Osteocyte (in vitro differentiated cells): ENCODE data around the gene ACAN. TPM values are rescaled to one million over a fixed set of nuclear protein-coding genes. Genes with fewer than 3 reads are reported as not detected.

Source experiments
- DNase-seq: peaks from one replicate; pipeline ENCODE4 v3.0.0; 2021; ENCODE audit warnings: mixed read lengths; ENCODE audit not compliant: unreplicated experiment; ENCODE audit errors: extremely low spot score
- H3K27ac Mint-ChIP-seq: one replicate; pipeline ENCODE4 v1.8.0; 2021; ENCODE audit warnings: mild to moderate bottlenecking, mixed read lengths; ENCODE audit not compliant: unreplicated experiment
- H3K27me3 Mint-ChIP-seq: one replicate; pipeline ENCODE4 v1.8.0; 2021; ENCODE audit warnings: mixed read lengths; ENCODE audit not compliant: unreplicated experiment
- H3K36me3 Mint-ChIP-seq: one replicate; pipeline ENCODE4 v1.8.0; 2021; ENCODE audit warnings: mixed read lengths; ENCODE audit not compliant: unreplicated experiment
- H3K4me1 Mint-ChIP-seq: one replicate; pipeline ENCODE4 v1.8.0; 2021; ENCODE audit warnings: mixed read lengths; ENCODE audit not compliant: unreplicated experiment
- H3K4me3 Mint-ChIP-seq: one replicate; pipeline ENCODE4 v1.8.0; 2021; ENCODE audit warnings: mild to moderate bottlenecking, moderate library complexity, mixed read lengths; ENCODE audit not compliant: unreplicated experiment
- H3K9me3 Mint-ChIP-seq: one replicate; pipeline ENCODE4 v1.8.0; 2021; ENCODE audit warnings: mixed read lengths; ENCODE audit not compliant: unreplicated experiment
- total RNA-seq: library from RNA; stranded (reverse); gene quantifications from 2 replicates; pipeline ENCODE4 v1.2.1, GENCODE V29; 2021
- TF ChIP-seq, protein P1 (sequence below): fragments of 200-600 bp; sonication (generic); IDR thresholded peaks from 2 replicates; pipeline ENCODE4 v1.5.0; 2021; ENCODE audit warnings: antibody characterized with exemption, mild to moderate bottlenecking, moderate library complexity

ACAN gene
- total RNA-seq, 1 donor from 2014 or later = 11.6 TPM

DNA sequence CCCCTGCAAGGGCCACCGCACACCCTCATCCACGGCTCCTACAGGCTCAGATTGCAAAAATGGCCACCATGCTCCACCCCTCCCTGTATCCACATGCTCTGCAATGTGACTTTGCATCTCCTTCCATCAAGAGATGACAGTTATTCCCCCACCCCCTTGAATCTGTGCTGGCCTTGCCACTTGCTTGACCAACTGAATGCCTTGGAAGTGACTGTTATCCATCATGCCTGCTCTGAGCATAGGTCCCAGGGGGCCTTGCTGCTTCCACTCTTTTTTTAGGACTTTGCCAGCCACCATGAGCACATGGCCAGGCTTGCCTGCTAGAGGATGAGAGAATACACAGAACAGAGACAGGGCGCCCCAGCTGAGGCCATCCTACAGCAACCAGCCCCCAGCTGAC is 78.5 kb downstream of the ACAN start:
- Mint-ChIP-seq H3K9me3 (no peaks in the 10 kb centered on the region), H3K27me3 (no peaks in the 10 kb centered on the region), H3K27ac (no peak overlapping the region), H3K36me3 (peaks cover 6% of the 10 kb centered on the region), H3K4me1 (no peaks in the 10 kb centered on the region), H3K4me3 (no peak overlapping the region)
- TF ChIP-seq, protein P1, sequence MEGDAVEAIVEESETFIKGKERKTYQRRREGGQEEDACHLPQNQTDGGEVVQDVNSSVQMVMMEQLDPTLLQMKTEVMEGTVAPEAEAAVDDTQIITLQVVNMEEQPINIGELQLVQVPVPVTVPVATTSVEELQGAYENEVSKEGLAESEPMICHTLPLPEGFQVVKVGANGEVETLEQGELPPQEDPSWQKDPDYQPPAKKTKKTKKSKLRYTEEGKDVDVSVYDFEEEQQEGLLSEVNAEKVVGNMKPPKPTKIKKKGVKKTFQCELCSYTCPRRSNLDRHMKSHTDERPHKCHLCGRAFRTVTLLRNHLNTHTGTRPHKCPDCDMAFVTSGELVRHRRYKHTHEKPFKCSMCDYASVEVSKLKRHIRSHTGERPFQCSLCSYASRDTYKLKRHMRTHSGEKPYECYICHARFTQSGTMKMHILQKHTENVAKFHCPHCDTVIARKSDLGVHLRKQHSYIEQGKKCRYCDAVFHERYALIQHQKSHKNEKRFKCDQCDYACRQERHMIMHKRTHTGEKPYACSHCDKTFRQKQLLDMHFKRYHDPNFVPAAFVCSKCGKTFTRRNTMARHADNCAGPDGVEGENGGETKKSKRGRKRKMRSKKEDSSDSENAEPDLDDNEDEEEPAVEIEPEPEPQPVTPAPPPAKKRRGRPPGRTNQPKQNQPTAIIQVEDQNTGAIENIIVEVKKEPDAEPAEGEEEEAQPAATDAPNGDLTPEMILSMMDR = no peak
- DNase-seq = no peak

DNA sequence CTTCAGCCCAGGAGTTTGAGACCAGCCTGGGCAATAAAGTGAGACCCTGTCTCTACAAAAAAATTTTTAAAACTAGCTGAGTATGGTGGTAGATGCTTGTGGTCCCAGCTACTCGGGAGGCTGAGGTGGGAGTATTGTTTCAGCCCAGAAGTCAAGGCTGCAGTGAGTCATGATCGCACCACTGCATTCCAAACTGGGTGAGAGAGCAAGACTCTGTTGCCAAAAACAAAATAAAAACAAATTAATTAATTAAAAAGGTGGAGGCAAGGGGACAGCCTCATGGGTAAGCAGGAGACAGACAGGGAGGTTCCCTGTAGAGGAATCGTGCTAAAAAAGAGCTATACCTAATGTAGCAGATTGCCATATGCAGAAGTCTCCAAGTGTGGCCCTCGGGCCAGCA is 79.5 kb downstream of the ACAN start:
- Mint-ChIP-seq H3K4me3 (no peak overlapping the region), H3K27ac (no peak overlapping the region), H3K4me1 (no peaks in the 10 kb centered on the region), H3K36me3 (peaks cover 4% of the 10 kb centered on the region), H3K27me3 (no peaks in the 10 kb centered on the region), H3K9me3 (no peaks in the 10 kb centered on the region)
- DNase-seq = no peak
- TF ChIP-seq, protein P1 = no peak

DNA sequence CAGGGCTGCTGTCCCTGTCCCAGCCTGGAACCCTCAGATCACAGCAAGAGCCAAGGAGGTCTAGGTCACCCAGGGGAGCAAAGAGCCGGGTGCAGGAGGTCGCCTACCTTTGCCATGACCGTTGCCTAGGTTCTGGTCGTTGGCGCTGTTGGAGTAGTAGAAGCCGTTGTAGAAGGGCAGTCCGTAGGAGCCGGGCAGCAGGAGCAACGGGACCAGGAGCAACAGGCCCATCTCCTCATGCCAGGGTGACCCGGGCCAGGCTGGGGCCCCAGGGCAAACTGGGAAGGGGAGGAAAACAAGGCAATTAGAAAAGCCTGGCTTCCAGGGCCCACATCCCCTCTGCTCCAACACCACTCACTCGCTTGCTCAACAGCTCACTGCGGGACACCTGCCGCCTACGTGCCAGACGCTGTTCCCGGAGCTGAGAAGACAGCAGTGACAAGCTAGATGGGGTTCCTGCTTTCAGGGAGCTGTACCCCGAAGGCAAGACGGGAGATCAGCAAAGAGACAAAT is 83.9 kb downstream of the ACAN start:
- Mint-ChIP-seq H3K36me3 (no peaks in the 10 kb centered on the region), H3K27ac (no peak overlapping the region), H3K4me3 (no peak overlapping the region), H3K4me1 (no peaks in the 10 kb centered on the region), H3K9me3 (no peaks in the 10 kb centered on the region), H3K27me3 (no peaks in the 10 kb centered on the region)
- DNase-seq = no peak
- TF ChIP-seq, protein P1 = no peak

DNA sequence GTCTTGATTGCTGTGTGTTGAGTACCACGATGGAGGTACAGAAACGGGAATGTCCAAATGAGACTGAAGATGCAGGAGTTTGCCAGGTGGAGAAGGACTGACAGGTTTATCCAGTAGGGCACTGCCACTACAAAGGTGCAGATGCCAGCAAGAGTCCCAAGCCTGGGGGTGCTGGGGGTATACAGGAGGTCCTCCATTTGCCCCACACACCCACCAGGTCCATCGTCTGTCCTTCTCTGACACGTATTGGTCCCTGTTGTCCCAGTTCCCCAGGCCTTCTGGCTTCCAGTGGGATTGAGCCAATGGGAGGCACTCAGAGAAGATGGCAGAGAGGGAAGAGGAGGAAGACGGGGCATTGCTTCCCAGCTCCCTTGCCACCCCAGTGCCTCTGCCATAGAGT is 85.5 kb downstream of the ACAN start:
- H3K27ac Mint-ChIP-seq = no peak overlapping the region
- H3K4me1 Mint-ChIP-seq = no peaks in the 10 kb centered on the region
- DNase-seq = no peak
- TF ChIP-seq, protein P1 = no peak
- H3K4me3 Mint-ChIP-seq = no peak overlapping the region
- no peaks in the 10 kb centered on the region for H3K36me3 Mint-ChIP-seq
- H3K27me3 Mint-ChIP-seq = no peaks in the 10 kb centered on the region
- no peaks in the 10 kb centered on the region for H3K9me3 Mint-ChIP-seq

DNA sequence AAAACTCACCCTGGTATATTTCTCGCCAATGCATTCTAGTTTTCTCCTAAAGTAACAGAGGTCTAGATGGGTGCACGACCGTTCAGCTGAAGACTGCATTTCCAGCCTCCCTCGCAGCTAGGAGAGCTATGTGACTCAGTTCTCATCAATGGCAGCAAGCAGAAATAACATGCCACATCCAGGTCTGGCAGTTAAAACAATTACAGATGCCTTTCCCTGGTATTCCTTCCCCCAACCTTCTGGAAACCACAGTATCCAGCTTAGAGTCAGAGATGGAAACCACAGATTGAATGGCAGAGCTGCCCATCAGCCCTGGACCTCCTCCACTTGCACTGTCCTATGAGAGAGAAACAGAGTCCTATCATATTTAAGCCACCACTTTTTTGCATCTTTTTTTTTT is 87.3 kb downstream of the ACAN start:
- Mint-ChIP-seq H3K27ac (no peak overlapping the region), H3K4me3 (no peak overlapping the region), H3K36me3 (no peaks in the 10 kb centered on the region), H3K4me1 (peaks cover 8% of the 10 kb centered on the region), H3K27me3 (no peaks in the 10 kb centered on the region), H3K9me3 (no peaks in the 10 kb centered on the region)
- no peak for DNase-seq
- TF ChIP-seq, protein P1 = no peak
